ENCODE measurements around the gene KRTAP10-11.

DNA sequence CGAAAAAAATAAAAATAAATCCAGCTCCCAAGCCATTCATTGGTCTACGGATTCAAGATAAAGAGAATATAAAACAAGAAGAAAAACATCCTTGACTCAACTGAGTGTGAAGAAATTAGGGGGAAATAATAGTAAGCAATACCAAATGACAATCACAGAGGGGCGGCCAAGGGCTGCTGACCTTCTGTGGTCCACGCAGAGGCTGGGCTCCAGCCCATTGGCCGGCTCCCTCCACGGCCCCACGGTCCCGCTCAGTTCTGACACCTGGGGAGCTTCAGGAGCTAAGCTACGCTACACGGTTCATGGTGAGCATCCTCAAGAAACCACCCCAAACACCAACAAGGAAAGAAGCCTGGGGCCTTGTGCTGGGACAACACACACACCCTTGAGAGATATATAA, 50.4 kb downstream of the KRTAP10-11 start:
- TF ChIP-seq, protein P1, sequence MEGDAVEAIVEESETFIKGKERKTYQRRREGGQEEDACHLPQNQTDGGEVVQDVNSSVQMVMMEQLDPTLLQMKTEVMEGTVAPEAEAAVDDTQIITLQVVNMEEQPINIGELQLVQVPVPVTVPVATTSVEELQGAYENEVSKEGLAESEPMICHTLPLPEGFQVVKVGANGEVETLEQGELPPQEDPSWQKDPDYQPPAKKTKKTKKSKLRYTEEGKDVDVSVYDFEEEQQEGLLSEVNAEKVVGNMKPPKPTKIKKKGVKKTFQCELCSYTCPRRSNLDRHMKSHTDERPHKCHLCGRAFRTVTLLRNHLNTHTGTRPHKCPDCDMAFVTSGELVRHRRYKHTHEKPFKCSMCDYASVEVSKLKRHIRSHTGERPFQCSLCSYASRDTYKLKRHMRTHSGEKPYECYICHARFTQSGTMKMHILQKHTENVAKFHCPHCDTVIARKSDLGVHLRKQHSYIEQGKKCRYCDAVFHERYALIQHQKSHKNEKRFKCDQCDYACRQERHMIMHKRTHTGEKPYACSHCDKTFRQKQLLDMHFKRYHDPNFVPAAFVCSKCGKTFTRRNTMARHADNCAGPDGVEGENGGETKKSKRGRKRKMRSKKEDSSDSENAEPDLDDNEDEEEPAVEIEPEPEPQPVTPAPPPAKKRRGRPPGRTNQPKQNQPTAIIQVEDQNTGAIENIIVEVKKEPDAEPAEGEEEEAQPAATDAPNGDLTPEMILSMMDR (IDR thresholded peaks at IDR 0.05): no peak
- no peak for TF ChIP-seq POLR2AphosphoS5 (IDR thresholded peaks at IDR 0.05)

Data from breast epithelium (tissue), 3 donors.